ENCODE data around the gene PIGU.

DNA sequence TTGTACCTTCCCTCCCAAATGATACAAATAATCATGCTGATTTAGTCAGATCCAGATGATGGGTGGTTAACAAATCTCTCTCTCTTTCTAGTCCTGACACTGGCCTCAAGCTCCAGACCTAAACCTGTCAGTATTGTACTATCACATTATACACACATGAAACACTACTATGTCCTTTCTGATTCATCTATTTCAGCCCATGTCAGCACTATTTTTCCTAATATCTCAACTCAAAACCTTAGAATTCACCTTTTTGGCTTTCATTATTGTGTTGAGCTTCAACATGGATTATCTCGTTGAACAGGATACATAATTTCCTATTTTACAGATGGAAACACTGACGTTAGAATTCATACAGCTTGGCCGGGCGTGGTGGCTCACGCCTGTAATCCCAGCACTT is 3.5 kb downstream of the PIGU start:
- TF ChIP-seq, protein P1, sequence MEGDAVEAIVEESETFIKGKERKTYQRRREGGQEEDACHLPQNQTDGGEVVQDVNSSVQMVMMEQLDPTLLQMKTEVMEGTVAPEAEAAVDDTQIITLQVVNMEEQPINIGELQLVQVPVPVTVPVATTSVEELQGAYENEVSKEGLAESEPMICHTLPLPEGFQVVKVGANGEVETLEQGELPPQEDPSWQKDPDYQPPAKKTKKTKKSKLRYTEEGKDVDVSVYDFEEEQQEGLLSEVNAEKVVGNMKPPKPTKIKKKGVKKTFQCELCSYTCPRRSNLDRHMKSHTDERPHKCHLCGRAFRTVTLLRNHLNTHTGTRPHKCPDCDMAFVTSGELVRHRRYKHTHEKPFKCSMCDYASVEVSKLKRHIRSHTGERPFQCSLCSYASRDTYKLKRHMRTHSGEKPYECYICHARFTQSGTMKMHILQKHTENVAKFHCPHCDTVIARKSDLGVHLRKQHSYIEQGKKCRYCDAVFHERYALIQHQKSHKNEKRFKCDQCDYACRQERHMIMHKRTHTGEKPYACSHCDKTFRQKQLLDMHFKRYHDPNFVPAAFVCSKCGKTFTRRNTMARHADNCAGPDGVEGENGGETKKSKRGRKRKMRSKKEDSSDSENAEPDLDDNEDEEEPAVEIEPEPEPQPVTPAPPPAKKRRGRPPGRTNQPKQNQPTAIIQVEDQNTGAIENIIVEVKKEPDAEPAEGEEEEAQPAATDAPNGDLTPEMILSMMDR (tag by site-specific recombination; IDR thresholded peaks at IDR 0.05) = no peak
- TF ChIP-seq GLI4 (tag by site-specific recombination; IDR thresholded peaks at IDR 0.05) (no peak), ZNF184 (tag by site-specific recombination; IDR thresholded peaks at IDR 0.05) (no peak), ZNF140 (tag by site-specific recombination; IDR thresholded peaks at IDR 0.05) (no peak), HOXA7 (CRISPR knock-in tag; IDR thresholded peaks at IDR 0.05; ENCODE audit: borderline replicate concordance) (no peak), ZNF2 (tag by site-specific recombination; IDR thresholded peaks at IDR 0.05) (no peak), ZNF530 (tag by site-specific recombination; IDR thresholded peaks at IDR 0.05; ENCODE audit: low read depth) (no peak), OVOL3 (tag by site-specific recombination; IDR thresholded peaks at IDR 0.05) (no peak), ZBTB21 (tag by site-specific recombination; IDR thresholded peaks at IDR 0.05) (no peak), ZBTB7A (tag by site-specific recombination; IDR thresholded peaks at IDR 0.05; ENCODE audit: low read depth) (no peak)

All from HEK293 (cell line).